Lower lobe of right lung (tissue), 2 donors: ENCODE measurements around the gene TSC22D1. TPM values are rescaled to one million over a fixed set of nuclear protein-coding genes. Genes with fewer than 3 reads are reported as not detected.

Experiments used
- ATAC-seq, 2 donors: fragments of 200-7000 bp; cut with Tn5 transposase; one replicate each; pipeline ENCODE4 v1.9.1; 2020 to 2022; ENCODE audit warnings: mild to moderate bottlenecking in 2 of 2, moderate library complexity in 2 of 2
- DNase-seq: peaks from one replicate; pipeline ENCODE4 v3.0.0-alpha.2; 2020
- H3K27ac ChIP-seq: fragments of 200-600 bp; one replicate; pipeline ENCODE4 v1.8.0; 2022
- H3K27me3 ChIP-seq: fragments of 200-600 bp; one replicate; pipeline ENCODE4 v1.8.0; 2022; ENCODE audit warnings: low read depth
- H3K36me3 ChIP-seq: fragments of 200-600 bp; one replicate; pipeline ENCODE4 v1.8.0; 2022; ENCODE audit warnings: mild to moderate bottlenecking
- H3K4me1 ChIP-seq: fragments of 200-600 bp; one replicate; pipeline ENCODE4 v1.8.0; 2022
- H3K4me3 ChIP-seq: fragments of 200-600 bp; one replicate; pipeline ENCODE4 v1.8.0; 2022; ENCODE audit warnings: mild to moderate bottlenecking
- H3K9me3 ChIP-seq: fragments of 200-600 bp; one replicate; pipeline ENCODE4 v1.8.0; 2022
- CTCF ChIP-seq: fragments of 200-600 bp; IDR thresholded peaks from one replicate; pipeline ENCODE4 v1.8.0; 2022; ENCODE audit warnings: antibody characterized with exemption, mild to moderate bottlenecking
- intact Hi-C: fragments of 100-400 bp; cut with DNase I; formaldehyde crosslinking; loops from one replicate; pipeline ENCODE4 v1.11.0; 2022
- total RNA-seq: library from RNA; stranded (reverse); fragmentation: NEBNext Ultra II Directional; extraction: Animal tissue kit (Norgen Biotek cat#: 25700); gene quantifications from one replicate; pipeline ENCODE4 v1.2.1, GENCODE V29; 2021
- donor health status: DM: no; HTN: yes; CAD: no; lungs with severe emphysema.

TSC22D1 gene
- total RNA-seq, 1 donor from 2014 or later, result 163 TPM

- no peak for DNase-seq
- Histone ChIP-seq H3K9me3 (no peaks in the 10 kb centered on the region), H3K36me3 (no peaks in the 10 kb centered on the region), H3K4me3 (no peak overlapping the region), H3K4me1 (no peaks in the 10 kb centered on the region), H3K27me3 (no peaks in the 10 kb centered on the region), H3K27ac (no peak overlapping the region)
- no peak for TF ChIP-seq CTCF
- intact Hi-C loops, result no loop called here
- ATAC-seq, result no peak
These were observed 127.8 kb downstream of the TSC22D1 start for GRCh38 chr13:44448373-44448772.

- ATAC-seq (no peak), DNase-seq (no peak)
- H3K4me1 ChIP-seq, result no peaks in the 10 kb centered on the region
- intact Hi-C loops, result no loop called here
- no peaks in the 10 kb centered on the region for H3K27me3 ChIP-seq
- TF ChIP-seq CTCF, result no peak
- H3K27ac ChIP-seq, result no peak overlapping the region
- H3K4me3 ChIP-seq, result no peak overlapping the region
- H3K36me3 ChIP-seq, result no peaks in the 10 kb centered on the region
- H3K9me3 ChIP-seq, result no peaks in the 10 kb centered on the region
These were observed 128.3 kb downstream of the TSC22D1 start for GRCh38 chr13:44447783-44448321.

- ATAC-seq (no peak), DNase-seq (no peak)
- TF ChIP-seq CTCF, result no peak
- H3K4me1 ChIP-seq, result peaks cover 13% of the 10 kb centered on the region
- no peaks in the 10 kb centered on the region for H3K27me3 ChIP-seq
- no peak overlapping the region for H3K4me3 ChIP-seq
- intact Hi-C loops, result no loop called here
- no peak overlapping the region for H3K27ac ChIP-seq
- H3K9me3 ChIP-seq, result no peaks in the 10 kb centered on the region
- no peaks in the 10 kb centered on the region for H3K36me3 ChIP-seq
These were observed 136.0 kb downstream of the TSC22D1 start for GRCh38 chr13:44440046-44440608.

- H3K4me3 ChIP-seq, result no peak overlapping the region
- H3K36me3 ChIP-seq, result peaks cover 3% of the 10 kb centered on the region
- DNase-seq, result no peak
- no peaks in the 10 kb centered on the region for H3K9me3 ChIP-seq
- H3K27ac ChIP-seq, result no peak overlapping the region
- no peak for TF ChIP-seq CTCF
- no peak for ATAC-seq
- no peaks in the 10 kb centered on the region for H3K27me3 ChIP-seq
- intact Hi-C loops, result loop anchor here (5.0 to 10.0 kb wide), 2 partner anchors 205 to 387 kb away; no protein-coding TSS in a partner anchor
- peaks cover 16% of the 10 kb centered on the region for H3K4me1 ChIP-seq
These were observed 136.6 kb downstream of the TSC22D1 start for GRCh38 chr13:44439452-44440024.

- intact Hi-C loops, result loop anchor here (5.0 to 10.0 kb wide), 2 partner anchors 203 to 386 kb away; no protein-coding TSS in a partner anchor
- ATAC-seq, result no peak
These were observed 137.9 kb downstream of the TSC22D1 start for GRCh38 chr13:44438234-44438579.

More at GRCh38 chr13:44438234-44438579, 137.9 kb downstream of the TSC22D1 start:
- H3K9me3 ChIP-seq, result no peaks in the 10 kb centered on the region
- H3K4me3 ChIP-seq, result no peak overlapping the region
- H3K4me1 ChIP-seq, result peaks cover 25% of the 10 kb centered on the region
- H3K27me3 ChIP-seq, result no peaks in the 10 kb centered on the region
- H3K36me3 ChIP-seq, result peaks cover 16% of the 10 kb centered on the region
- TF ChIP-seq CTCF, result no peak
- no peak for DNase-seq
- H3K27ac ChIP-seq, result no peak overlapping the region
